PFSK-1 (cell line): Measurements from ENCODE around the gene ARHGEF16.

Experiments used
- POLR2AphosphoS5 ChIP-seq: IDR thresholded peaks from 2 replicates; pipeline ENCODE4 v1.6.1; 2012; ENCODE audit warnings: low read depth, mild to moderate bottlenecking, control low read depth, low read length, moderate library complexity
- SIN3A ChIP-seq: IDR thresholded peaks from 2 replicates; pipeline ENCODE4 v1.6.1; 2012; ENCODE audit warnings: mild to moderate bottlenecking, low read length, moderate library complexity, borderline replicate concordance; ENCODE audit not compliant: insufficient read depth
- TF ChIP-seq, protein P1 (sequence below), 2 experiments: IDR thresholded peaks; 2 replicates each; pipeline versions ENCODE4 v1.6.1 to v1.8.0; 2011 to 2012; ENCODE audit warnings: low read depth in 2 of 2, low read length in 2 of 2, control low read depth in 1 of 2, inconsistent platforms in 1 of 2, mild to moderate bottlenecking in 1 of 2, moderate library complexity in 1 of 2; ENCODE audit not compliant: insufficient read depth in 1 of 2

DNA sequence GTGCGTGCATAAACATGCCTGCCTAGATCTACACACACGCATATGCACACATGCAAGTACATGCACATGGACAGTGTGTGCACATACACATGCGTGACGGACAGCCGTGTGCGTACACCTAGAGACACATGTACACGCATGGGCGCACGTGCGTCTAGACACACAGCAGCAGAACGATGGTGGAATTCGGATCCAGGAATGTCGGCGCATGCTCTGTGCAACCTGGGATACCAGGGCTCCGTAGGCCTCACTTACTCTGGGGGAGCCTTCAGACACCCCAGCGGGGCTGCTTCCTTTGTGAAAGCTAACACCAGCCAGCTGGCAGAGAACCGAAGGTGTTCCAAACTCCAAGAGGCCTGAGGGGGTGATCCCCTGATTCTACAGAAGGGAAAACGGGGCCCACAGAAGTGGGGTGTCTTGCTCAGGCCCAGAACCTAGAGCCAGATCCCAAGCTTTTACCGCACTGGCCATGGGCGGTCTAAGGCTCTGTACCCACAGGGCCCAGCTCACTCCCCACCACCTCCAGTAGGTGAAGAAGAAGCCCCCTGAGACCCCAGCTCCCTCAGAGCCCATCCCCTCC lies 27.4 kb upstream of the ARHGEF16 start:
- TF ChIP-seq SIN3A: no peak
- TF ChIP-seq POLR2AphosphoS5: no peak
- TF ChIP-seq, protein P1, sequence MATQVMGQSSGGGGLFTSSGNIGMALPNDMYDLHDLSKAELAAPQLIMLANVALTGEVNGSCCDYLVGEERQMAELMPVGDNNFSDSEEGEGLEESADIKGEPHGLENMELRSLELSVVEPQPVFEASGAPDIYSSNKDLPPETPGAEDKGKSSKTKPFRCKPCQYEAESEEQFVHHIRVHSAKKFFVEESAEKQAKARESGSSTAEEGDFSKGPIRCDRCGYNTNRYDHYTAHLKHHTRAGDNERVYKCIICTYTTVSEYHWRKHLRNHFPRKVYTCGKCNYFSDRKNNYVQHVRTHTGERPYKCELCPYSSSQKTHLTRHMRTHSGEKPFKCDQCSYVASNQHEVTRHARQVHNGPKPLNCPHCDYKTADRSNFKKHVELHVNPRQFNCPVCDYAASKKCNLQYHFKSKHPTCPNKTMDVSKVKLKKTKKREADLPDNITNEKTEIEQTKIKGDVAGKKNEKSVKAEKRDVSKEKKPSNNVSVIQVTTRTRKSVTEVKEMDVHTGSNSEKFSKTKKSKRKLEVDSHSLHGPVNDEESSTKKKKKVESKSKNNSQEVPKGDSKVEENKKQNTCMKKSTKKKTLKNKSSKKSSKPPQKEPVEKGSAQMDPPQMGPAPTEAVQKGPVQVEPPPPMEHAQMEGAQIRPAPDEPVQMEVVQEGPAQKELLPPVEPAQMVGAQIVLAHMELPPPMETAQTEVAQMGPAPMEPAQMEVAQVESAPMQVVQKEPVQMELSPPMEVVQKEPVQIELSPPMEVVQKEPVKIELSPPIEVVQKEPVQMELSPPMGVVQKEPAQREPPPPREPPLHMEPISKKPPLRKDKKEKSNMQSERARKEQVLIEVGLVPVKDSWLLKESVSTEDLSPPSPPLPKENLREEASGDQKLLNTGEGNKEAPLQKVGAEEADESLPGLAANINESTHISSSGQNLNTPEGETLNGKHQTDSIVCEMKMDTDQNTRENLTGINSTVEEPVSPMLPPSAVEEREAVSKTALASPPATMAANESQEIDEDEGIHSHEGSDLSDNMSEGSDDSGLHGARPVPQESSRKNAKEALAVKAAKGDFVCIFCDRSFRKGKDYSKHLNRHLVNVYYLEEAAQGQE (IDR thresholded peaks at IDR 0.05; ENCODE audit: insufficient read depth in 1 of 2, low read depth in 2 of 2, low read length in 2 of 2): no peak
